K562 (cell line): Measurements from ENCODE around the gene TBC1D1. TPM values are rescaled to one million over a fixed set of nuclear protein-coding genes. Genes with fewer than 3 reads are reported as not detected.

Source experiments
- HDAC1 ChIP-seq, 2 experiments: fragments of 450-650 bp; IDR thresholded peaks; 2 replicates each; pipeline ENCODE4 v1.6.1; 2016 to 2017; ENCODE audit warnings: inconsistent platforms in 1 of 2, mild to moderate bottlenecking in 1 of 2, moderate library complexity in 1 of 2
- THAP7 ChIP-seq: fragments of 250-450 bp; sonication (Bioruptor Pico); IDR thresholded peaks from 2 replicates; pipeline ENCODE4 v1.5.0; 2021
- ZBTB43 ChIP-seq: sonication (generic); formaldehyde crosslinking; IDR thresholded peaks from 2 replicates; pipeline ENCODE4 v1.8.0; 2023; ENCODE audit warnings: mild to moderate bottlenecking, missing genetic modification reagents
- ZNF511 ChIP-seq: sonication (generic); formaldehyde crosslinking; IDR thresholded peaks from 2 replicates; pipeline ENCODE4 v1.8.0; 2022; ENCODE audit warnings: mild to moderate bottlenecking, missing genetic modification reagents
- polyA plus RNA-seq, 8 experiments: library from polyadenylated mRNA; depleted of rRNA in 4 of 8; stranded (reverse) in 5 of 8; unstranded in 3 of 8; fragments of >200 nt; fragmentation: Nextera tagmentation in 2 of 8; fragmentation: Illumina TruSeq in 1 of 8; extraction: Ambion mirVana in 2 of 8; extraction: Trizol in 1 of 8; gene quantifications; 2 replicates each; pipeline versions ENCODE4 v1.2.1 to v1.2.3, GENCODE V29; 2011 to 2014; ENCODE audit warnings: inconsistent platforms in 1 of 8, missing spikeins in 1 of 8
- total RNA-seq, 7 experiments: library from RNA; depleted of rRNA in 6 of 7; stranded (reverse); fragments of >200 nt in 6 of 7; fragmentation: Illumina TruSeq in 2 of 7; extraction: Trizol in 2 of 7; gene quantifications; 2 replicates each; pipeline versions ENCODE4 v1.2.1 to v1.2.3, GENCODE V29; 2011 to 2021; ENCODE audit warnings: low replicate concordance in 1 of 7
- TF ChIP-seq, protein P1 (sequence below): fragments of 200-800 bp; sonication (Bioruptor generic); IDR thresholded peaks from 2 replicates; pipeline ENCODE4 v1.6.1; 2017; ENCODE audit warnings: missing genetic modification characterization, missing compliant biosample characterization

TBC1D1 gene
- total and polyA plus RNA-seq, 9 of the 15 experiments (the other 6 are each of a cell fraction or from before 2014, with no cell fraction given): 0.59 to 14.2 (median 8.8) TPM

- TF ChIP-seq ZBTB43 (CRISPR knock-in tag) (no peak), HDAC1 (IDR thresholded peaks at IDR 0.05) (no peak), THAP7 (CRISPR knock-in tag) (no peak), ZNF511 (no peak)
- TF ChIP-seq, protein P1, sequence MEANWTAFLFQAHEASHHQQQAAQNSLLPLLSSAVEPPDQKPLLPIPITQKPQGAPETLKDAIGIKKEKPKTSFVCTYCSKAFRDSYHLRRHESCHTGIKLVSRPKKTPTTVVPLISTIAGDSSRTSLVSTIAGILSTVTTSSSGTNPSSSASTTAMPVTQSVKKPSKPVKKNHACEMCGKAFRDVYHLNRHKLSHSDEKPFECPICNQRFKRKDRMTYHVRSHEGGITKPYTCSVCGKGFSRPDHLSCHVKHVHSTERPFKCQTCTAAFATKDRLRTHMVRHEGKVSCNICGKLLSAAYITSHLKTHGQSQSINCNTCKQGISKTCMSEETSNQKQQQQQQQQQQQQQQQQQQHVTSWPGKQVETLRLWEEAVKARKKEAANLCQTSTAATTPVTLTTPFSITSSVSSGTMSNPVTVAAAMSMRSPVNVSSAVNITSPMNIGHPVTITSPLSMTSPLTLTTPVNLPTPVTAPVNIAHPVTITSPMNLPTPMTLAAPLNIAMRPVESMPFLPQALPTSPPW (CRISPR knock-in tag): no peak
Measured at GRCh38 chr4:37960098-37960497, 69.2 kb downstream of the TBC1D1 start, which contains the start of gene PTTG2 (continued).
